ENCODE measurements around the gene TBCK. TPM values are rescaled to one million over a fixed set of nuclear protein-coding genes. Genes with fewer than 3 reads are reported as not detected.

TBCK gene
- total and polyA plus RNA-seq, 2 of the 13 experiments (the other 11 are each of a cell fraction or from before 2014, with no cell fraction given) = 51.0 to 62.4 TPM

DNA sequence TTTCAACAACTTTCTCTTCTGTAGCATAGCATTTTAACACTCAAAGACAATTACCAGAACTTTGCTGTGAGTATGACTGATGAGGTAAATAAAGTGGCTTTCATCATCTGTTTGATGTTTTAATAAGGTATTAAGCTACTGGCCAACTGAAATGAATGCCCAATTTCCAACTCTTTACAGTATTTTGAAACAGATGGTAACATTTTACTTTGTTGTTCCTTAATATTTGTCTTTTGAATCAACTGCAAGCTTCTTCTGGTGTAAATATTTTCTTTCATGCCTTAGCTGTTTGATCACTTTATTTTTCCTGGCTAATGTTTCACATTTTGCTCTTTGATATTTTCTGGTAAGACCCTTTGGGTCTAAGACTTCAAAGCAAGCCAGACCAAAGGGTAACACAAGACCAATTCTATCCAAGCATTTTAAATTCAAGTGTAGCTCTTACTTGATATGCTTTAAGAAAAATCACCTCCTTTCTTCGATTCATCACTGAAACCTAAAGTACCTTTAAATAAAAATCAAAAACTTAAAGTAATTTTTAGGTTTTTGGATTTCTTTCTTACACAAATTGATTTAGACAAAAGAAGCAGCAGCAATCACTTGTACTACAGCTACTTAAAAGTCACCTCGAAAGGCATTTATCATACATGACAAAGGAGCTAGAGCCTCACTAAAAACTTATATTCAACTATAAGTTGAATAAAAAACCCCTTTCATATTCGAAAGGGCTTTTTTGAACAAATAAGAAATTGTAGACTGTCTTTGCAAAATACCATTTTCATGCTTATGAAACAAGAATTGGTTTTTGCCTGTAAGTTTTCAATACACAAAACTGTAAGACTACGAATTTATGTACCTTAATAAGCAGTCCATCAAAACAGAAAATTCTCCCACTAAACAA lies 57.6 kb downstream of the TBCK start (continued):
- no peak for TF ChIP-seq GABPA (IDR thresholded peaks at IDR 0.05; ENCODE audit: low read depth, low read length)
- peak; percentile 37; the same call in 1 of the 2 replicates for TF ChIP-seq GABPA (CRISPR knock-in tag; IDR thresholded peaks at IDR 0.05; ENCODE audit: low read depth)
- peak; percentile 76; the same call in 1 of the 2 replicates for TF ChIP-seq RCOR2 (CRISPR knock-in tag; IDR thresholded peaks at IDR 0.05)
- no peak for TF ChIP-seq ZNF17 (CRISPR knock-in tag; IDR thresholded peaks at IDR 0.05)
- peak; percentile 50; the same call in 1 of the 2 replicates for TF ChIP-seq FOXK2 (IDR thresholded peaks at IDR 0.05)
- peak; percentile 78; the same call in 1 of the 2 replicates for TF ChIP-seq MEIS2 (CRISPR knock-in tag; IDR thresholded peaks at IDR 0.05)
- TF ChIP-seq HDAC2 (CRISPR knock-in tag; IDR thresholded peaks at IDR 0.05) = peak; percentile 80
- TF ChIP-seq, protein P1, sequence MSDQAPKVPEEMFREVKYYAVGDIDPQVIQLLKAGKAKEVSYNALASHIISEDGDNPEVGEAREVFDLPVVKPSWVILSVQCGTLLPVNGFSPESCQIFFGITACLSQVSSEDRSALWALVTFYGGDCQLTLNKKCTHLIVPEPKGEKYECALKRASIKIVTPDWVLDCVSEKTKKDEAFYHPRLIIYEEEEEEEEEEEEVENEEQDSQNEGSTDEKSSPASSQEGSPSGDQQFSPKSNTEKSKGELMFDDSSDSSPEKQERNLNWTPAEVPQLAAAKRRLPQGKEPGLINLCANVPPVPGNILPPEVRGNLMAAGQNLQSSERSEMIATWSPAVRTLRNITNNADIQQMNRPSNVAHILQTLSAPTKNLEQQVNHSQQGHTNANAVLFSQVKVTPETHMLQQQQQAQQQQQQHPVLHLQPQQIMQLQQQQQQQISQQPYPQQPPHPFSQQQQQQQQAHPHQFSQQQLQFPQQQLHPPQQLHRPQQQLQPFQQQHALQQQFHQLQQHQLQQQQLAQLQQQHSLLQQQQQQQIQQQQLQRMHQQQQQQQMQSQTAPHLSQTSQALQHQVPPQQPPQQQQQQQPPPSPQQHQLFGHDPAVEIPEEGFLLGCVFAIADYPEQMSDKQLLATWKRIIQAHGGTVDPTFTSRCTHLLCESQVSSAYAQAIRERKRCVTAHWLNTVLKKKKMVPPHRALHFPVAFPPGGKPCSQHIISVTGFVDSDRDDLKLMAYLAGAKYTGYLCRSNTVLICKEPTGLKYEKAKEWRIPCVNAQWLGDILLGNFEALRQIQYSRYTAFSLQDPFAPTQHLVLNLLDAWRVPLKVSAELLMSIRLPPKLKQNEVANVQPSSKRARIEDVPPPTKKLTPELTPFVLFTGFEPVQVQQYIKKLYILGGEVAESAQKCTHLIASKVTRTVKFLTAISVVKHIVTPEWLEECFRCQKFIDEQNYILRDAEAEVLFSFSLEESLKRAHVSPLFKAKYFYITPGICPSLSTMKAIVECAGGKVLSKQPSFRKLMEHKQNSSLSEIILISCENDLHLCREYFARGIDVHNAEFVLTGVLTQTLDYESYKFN (CRISPR knock-in tag; conservative IDR thresholded peaks at IDR 0.05) = peak; percentile 99
- peak; percentile 41; the same call in 1 of the 2 replicates for TF ChIP-seq SATB2 (CRISPR knock-in tag; IDR thresholded peaks at IDR 0.05)
- no peak for TF ChIP-seq IRX3 (CRISPR knock-in tag; IDR thresholded peaks at IDR 0.05; ENCODE audit: borderline replicate concordance, low read depth)
- TF ChIP-seq, protein P2, sequence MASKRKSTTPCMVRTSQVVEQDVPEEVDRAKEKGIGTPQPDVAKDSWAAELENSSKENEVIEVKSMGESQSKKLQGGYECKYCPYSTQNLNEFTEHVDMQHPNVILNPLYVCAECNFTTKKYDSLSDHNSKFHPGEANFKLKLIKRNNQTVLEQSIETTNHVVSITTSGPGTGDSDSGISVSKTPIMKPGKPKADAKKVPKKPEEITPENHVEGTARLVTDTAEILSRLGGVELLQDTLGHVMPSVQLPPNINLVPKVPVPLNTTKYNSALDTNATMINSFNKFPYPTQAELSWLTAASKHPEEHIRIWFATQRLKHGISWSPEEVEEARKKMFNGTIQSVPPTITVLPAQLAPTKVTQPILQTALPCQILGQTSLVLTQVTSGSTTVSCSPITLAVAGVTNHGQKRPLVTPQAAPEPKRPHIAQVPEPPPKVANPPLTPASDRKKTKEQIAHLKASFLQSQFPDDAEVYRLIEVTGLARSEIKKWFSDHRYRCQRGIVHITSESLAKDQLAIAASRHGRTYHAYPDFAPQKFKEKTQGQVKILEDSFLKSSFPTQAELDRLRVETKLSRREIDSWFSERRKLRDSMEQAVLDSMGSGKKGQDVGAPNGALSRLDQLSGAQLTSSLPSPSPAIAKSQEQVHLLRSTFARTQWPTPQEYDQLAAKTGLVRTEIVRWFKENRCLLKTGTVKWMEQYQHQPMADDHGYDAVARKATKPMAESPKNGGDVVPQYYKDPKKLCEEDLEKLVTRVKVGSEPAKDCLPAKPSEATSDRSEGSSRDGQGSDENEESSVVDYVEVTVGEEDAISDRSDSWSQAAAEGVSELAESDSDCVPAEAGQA (IDR thresholded peaks at IDR 0.05; ENCODE audit: low read depth) = no peak
- TF ChIP-seq, protein P2 (CRISPR knock-in tag; IDR thresholded peaks at IDR 0.05; ENCODE audit: borderline replicate concordance) = peak; percentile 95; the same call in 1 of the 2 replicates
- TF ChIP-seq, protein P3, sequence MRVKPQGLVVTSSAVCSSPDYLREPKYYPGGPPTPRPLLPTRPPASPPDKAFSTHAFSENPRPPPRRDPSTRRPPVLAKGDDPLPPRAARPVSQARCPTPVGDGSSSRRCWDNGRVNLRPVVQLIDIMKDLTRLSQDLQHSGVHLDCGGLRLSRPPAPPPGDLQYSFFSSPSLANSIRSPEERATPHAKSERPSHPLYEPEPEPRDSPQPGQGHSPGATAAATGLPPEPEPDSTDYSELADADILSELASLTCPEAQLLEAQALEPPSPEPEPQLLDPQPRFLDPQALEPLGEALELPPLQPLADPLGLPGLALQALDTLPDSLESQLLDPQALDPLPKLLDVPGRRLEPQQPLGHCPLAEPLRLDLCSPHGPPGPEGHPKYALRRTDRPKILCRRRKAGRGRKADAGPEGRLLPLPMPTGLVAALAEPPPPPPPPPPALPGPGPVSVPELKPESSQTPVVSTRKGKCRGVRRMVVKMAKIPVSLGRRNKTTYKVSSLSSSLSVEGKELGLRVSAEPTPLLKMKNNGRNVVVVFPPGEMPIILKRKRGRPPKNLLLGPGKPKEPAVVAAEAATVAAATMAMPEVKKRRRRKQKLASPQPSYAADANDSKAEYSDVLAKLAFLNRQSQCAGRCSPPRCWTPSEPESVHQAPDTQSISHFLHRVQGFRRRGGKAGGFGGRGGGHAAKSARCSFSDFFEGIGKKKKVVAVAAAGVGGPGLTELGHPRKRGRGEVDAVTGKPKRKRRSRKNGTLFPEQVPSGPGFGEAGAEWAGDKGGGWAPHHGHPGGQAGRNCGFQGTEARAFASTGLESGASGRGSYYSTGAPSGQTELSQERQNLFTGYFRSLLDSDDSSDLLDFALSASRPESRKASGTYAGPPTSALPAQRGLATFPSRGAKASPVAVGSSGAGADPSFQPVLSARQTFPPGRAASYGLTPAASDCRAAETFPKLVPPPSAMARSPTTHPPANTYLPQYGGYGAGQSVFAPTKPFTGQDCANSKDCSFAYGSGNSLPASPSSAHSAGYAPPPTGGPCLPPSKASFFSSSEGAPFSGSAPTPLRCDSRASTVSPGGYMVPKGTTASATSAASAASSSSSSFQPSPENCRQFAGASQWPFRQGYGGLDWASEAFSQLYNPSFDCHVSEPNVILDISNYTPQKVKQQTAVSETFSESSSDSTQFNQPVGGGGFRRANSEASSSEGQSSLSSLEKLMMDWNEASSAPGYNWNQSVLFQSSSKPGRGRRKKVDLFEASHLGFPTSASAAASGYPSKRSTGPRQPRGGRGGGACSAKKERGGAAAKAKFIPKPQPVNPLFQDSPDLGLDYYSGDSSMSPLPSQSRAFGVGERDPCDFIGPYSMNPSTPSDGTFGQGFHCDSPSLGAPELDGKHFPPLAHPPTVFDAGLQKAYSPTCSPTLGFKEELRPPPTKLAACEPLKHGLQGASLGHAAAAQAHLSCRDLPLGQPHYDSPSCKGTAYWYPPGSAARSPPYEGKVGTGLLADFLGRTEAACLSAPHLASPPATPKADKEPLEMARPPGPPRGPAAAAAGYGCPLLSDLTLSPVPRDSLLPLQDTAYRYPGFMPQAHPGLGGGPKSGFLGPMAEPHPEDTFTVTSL (CRISPR knock-in tag; IDR thresholded peaks at IDR 0.05; ENCODE audit: borderline replicate concordance) = peak; percentile 99
- 0 out of 2 replicates have a peak, but pooled peaks have one; percentile 37 for TF ChIP-seq JUN (CRISPR knock-in tag; IDR thresholded peaks at IDR 0.05)
